Measurements from ENCODE around the gene NENF.
"Not testable (repeated sequence)": the region's sequence is repeated elsewhere in the genome, so short reads cannot be mapped to it uniquely, and the experiment has no call there.

Gene NENF

DNA sequence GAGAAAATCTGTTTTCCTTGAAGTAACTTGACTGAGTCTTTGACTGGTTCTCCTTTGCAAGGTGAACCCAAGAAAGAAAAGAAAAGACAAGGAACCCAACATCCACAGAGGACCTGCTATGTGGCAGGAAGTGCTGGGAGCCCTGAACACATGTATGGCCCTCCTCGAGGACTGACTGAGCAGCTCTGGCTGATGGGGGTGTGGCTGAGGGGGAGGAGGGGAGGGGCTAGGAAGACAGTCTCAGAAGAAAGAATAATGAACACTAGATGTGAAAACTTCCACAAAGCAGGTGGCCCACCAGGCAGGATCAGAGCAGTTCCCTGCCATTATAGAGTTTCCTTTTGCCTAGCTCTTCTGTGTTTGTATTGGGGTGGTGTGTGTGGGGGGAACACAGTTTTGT is 26.1 kb downstream of the NENF start:
- no peak overlapping the region for H3K4me3 ChIP-seq (ENCODE audit: low read depth, low read length)

GRCh38 chr1:212459656-212460055 is 26.9 kb downstream of the NENF start:
- no peak overlapping the region for H3K4me3 ChIP-seq (ENCODE audit: low read depth, low read length)

GRCh38 chr1:212460376-212460775 is 27.7 kb downstream of the NENF start:
- H3K4me3 ChIP-seq (ENCODE audit: low read depth, low read length), result no peak overlapping the region

DNA sequence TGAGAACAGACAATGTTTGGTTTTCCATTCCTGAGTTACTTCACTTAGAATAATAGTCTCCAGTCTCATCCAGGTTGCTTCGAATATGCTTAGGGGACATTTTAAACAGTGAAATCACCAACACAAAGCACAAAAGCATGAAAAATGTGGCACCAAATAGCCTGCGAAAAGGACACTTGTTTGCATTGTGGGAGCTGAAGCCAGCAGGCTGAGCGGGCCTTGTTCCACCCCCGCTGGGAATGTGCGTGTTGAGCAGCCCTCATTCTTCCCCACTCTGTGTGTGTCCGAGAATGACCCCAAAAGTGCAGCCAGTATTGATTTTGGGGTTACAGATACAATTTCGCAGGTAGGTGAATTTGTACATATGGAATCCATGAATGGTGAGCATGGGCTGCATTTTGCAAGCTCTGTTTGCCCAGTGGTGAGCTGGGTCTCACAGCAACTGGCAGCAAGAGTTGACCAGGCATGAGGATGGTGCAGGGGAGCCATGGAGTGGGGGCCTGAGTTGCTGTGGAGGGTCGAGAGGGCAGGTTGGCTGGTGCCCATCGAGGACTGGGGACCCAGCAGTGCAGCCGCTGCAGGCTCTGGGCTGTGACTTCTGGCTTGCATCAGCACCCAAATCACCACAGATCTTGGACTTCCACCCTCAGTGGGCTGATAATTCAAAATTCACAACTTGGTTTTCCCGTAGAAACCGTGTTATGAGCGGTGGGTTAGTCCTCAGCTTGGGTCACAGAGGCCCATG is 29.4 kb downstream of the NENF start:
- H3K4me3 ChIP-seq (ENCODE audit: low read depth, low read length), result no peak overlapping the region

GRCh38 chr1:212463565-212464285 is 31.0 kb downstream of the NENF start:
- H3K4me3 ChIP-seq (ENCODE audit: low read depth, low read length), result no peak overlapping the region

- no peak overlapping the region for H3K4me3 ChIP-seq (ENCODE audit: low read depth, low read length)
Measured at GRCh38 chr1:212465311-212465710, 32.6 kb downstream of the NENF start.

GRCh38 chr1:212466437-212466836 is 33.7 kb downstream of the NENF start:
- no peak overlapping the region for H3K4me3 ChIP-seq (ENCODE audit: low read depth, low read length)

DNA sequence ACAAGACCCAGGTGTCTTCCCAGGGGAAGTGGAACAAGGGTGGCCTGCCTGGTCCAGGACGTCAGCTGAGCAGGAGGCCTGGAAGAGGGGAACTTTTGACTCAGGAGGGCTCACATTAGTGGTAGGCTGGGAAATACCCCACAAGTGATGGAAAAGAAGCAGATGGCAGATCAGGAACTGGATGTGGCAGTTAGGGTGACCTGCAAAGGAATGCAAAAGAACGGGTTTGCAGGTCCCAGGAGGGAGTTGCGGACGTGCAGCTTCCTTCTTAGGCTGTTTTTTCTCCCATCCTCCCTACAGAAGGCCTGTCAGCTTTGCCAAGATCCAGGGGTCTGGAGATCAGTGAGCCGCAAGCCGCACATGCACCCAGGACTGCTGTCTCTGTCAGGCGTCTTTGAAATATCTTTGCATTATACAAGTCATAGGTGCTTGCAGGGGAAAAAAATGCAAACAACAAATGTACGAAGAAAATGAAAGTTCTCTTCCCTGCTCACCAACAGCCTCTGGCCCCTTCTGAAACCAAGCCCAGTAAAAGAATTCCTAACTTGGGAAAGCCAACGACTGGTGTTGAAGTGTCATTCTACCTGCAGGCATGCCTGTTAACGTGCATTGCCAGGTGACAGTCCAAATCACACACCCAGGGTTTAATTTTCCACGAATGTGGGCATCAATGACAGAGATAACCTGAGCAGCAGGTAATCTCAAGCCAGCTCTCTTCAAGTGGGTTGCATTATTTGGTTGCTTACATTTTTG is 34.4 kb downstream of the NENF start:
- H3K4me3 ChIP-seq (ENCODE audit: low read depth, low read length), result no peak overlapping the region

GRCh38 chr1:212467843-212468482 is 35.2 kb downstream of the NENF start:
- H3K4me3 ChIP-seq (ENCODE audit: low read depth, low read length), result no peak overlapping the region

DNA sequence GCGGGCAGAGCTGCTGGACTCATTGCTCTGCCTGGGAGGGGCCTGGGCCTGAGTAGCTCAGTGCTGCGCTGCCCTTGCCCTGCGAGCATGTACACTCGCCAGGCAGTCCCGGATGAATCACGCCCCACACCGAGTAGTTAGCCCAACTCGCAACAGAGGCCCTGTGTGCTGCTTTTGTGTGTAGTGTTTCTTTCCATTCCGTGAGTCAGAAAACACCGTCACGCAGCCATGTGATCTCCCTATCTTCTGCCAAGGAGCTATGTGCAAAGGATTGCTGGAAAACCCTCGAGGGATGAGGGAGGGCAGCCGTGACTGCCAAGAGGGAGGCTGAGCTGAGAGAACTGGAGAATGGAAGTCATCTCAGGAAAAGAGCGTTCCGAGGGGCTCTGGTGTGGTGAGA is 37.3 kb downstream of the NENF start:
- H3K4me3 ChIP-seq (ENCODE audit: low read depth, low read length), result no peak overlapping the region

- H3K4me3 ChIP-seq (ENCODE audit: low read depth, low read length), result no peak overlapping the region
Measured at GRCh38 chr1:212471286-212471685, 38.6 kb downstream of the NENF start.

GRCh38 chr1:212471891-212472675 is 39.4 kb downstream of the NENF start:
- H3K4me3 ChIP-seq (ENCODE audit: low read depth, low read length), result no peak overlapping the region

DNA sequence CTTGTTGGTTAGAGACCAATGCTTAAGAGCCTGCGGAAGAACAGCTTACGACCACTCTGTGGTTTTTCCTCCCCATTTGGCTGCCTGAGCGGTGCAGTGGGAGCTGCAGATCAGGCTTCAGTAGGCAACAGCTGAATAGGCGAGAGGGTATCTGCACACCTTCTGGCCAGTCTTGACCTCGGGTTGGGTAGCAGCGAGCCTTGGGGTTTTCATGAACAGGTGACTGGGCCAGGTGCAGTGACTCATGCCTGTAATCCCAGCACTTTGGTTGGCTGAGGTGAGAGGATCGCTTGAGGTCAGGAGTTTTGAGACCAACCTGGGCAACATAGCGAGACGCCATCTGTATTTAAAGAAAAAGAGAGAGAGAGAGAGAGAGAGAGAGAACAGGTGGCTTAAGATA is 41.0 kb downstream of the NENF start:
- H3K4me3 ChIP-seq (ENCODE audit: low read depth, low read length), result no peak overlapping the region

DNA sequence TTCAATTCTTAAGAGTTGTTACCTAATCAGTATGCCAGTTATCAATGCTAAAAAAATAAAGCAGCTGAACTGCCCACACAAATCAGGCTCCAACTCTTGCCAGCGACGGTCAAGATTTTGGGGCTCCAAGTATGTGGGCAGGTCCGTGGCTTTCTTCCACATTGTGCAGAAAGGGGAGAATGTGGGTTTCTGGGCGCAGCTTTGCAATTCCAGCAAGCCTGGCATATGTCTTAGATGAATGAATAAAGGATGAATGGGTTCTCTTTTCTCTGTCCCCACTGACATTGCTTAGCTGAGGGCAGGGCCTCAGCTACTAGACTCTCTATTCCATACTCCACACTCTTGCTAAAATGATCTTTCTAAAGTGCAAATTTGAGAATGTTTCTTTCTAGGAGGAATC is 42.4 kb downstream of the NENF start:
- H3K4me3 ChIP-seq (ENCODE audit: low read depth, low read length), result no peak overlapping the region

DNA sequence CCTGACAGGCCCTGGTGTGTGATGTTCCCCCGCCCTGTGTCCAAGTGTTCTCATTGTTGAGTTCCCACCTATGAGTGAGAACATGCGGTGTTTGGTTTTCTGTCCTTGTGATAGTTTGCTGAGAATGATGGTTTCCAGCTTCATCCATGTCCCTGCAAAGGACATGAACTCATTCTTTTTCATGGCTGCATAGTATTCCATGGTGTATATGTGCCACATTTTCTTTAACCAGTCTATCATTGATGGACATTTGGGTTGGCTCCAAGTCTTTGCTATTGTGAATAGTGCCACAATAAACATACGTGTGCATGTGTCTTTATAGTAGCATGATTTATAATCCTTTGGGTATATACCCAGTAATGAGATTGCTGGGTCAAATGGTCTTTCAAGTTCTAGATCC is 43.1 kb downstream of the NENF start:
- H3K4me3 ChIP-seq (ENCODE audit: low read depth, low read length), result not testable (repeated sequence)

DNA sequence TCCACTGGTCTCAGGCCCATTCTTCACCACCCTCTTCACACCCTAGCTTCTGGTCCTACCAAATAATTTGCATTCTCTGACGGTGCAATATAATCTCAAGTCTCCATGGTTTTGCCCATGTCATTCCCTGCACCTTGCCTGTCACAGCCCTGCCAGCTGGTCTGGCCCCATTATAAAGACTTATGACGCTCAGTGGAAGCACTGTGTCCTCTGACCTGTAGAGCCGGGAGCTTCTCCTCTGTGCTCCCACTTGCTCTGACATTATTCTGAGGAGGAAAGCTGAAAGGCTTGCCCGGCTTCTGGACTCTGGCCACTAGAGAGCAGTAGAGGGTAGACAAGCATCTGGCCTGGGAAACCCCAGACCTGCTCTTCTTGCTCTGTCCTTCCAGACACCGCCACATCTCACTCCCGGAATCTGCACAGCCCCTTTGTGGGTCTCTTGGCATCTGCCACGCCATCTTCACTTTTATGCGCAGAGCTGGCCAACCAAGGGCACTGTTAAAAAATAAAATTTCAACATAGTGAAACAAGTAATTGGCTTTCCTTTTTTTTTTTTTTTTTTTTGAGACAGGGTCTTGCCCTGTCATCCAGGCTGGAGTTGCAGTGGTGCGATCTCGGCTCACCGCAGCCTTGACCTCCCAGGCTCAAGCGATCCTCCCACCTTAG is 44.4 kb downstream of the NENF start:
- H3K4me3 ChIP-seq (ENCODE audit: low read depth, low read length), result no peak overlapping the region

DNA sequence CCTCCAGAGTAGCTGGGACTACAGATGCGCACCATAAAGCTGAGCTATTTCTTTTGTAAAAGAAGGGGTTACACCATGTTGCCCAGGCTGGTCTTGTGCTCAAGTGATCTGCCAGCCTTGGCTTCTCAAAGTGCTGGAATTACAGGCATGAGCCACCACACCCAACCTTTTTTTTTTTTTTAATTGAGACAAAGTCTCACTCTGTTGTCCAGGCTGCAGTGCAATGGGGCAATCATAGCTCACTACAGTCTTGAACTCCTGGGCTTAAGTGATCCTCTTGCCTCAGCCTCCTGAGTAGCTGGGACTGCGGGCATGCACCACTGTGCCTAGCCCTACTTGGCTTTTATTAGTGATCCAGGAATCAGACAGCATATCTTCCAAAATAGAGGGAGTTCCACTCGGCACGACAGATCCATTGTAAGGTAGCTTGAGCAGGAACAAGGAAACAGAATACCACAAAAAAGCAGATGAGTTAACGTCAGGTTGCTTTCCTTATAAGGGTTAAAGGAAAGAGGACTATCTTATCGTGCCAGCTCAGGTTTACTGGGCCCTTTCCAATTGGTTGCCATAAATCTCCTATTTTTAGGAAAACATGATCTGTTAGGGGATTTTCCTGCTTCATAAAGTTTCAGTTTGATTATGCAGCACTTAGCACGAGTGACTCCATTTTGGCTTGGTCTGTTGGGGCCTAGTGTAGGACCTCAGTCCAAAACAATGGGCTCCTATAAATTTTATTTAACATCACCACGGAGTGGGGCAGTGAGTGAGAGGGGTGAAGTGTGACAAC is 45.2 kb downstream of the NENF start:
- H3K4me3 ChIP-seq (ENCODE audit: low read depth, low read length), result no peak overlapping the region

DNA sequence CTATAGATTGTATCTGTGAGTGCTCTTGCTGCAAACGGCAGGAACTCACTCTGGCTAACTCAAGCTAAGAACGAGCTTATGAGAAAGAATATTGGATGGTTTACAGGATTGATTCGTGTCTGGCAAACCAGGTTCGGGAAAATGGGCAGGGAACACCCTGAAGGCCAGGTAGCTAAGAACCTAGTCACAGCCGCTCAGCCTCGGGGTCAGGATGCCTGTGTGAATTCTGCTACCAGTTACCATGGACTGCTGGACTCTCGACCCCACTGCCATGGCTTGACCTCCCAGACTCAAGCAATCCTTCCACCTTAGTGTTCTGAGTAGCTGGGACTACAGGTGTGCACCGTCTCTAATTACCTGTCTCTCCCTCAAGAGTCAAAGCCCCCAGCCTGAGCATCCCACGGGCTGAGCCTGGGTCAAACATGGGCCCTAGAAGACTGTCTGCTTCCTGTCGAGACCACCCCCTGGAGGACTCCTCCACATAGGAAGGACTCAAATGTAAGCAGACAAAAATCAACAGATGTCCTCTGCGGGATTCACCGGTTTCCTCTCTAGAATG is 45.8 kb downstream of the NENF start:
- no peak overlapping the region for H3K4me3 ChIP-seq (ENCODE audit: low read depth, low read length)

GRCh38 chr1:212479188-212479587 is 46.5 kb downstream of the NENF start:
- H3K4me3 ChIP-seq (ENCODE audit: low read depth, low read length), result no peak overlapping the region

Measured in iPS-11a (cell line).